SK-N-MC (cell line): ENCODE results near the gene APBA2.

Source experiments
- FOXP2 ChIP-seq: optimal IDR thresholded peaks from 2 replicates; pipeline ENCODE3; 2011; ENCODE audit warnings: mild to moderate bottlenecking, moderate library complexity; ENCODE audit not compliant: insufficient read depth; ENCODE audit errors: extremely low read length, control extremely low read depth
- POLR2AphosphoS5 ChIP-seq: IDR thresholded peaks from 2 replicates; pipeline ENCODE4 v1.6.1; 2012; ENCODE audit warnings: mild to moderate bottlenecking, low read depth, low read length, borderline replicate concordance

GRCh38 chr15:29062626-29063025 is 176.9 kb downstream of the APBA2 start:
- no peak for TF ChIP-seq POLR2AphosphoS5
- no peak for TF ChIP-seq FOXP2
